Measurements from ENCODE around the gene LYZL2. TPM values are rescaled to one million over a fixed set of nuclear protein-coding genes. Genes with fewer than 3 reads are reported as not detected.

LYZL2 gene
- total and polyA plus RNA-seq, 2 donors (not counting 1 experiment from before 2014, with no cell fraction given), result not detected

GRCh38 chr10:30603589-30603988 is 26.0 kb downstream of the LYZL2 start:
- no peaks in the 10 kb centered on the region for H3K79me2 ChIP-seq (ENCODE audit: control insufficient read depth, insufficient read depth, low read length)
- TF ChIP-seq CTCF (conservative IDR thresholded peaks at IDR 0.05 in 1 of 2, IDR thresholded peaks at IDR 0.05 in 1 of 2; ENCODE audit: low read depth in 1 of 2, low read length in 2 of 2) (no peak), EZH2 (IDR thresholded peaks at IDR 0.05; ENCODE audit: low read length, missing control alignments) (no peak)
- no peaks in the 10 kb centered on the region for H3K36me3 ChIP-seq (ENCODE audit: control insufficient read depth, insufficient read depth, low read length)
- H4K20me1 ChIP-seq (ENCODE audit: control insufficient read depth, extremely low read depth, insufficient read depth, low read length), result no peaks in the 10 kb centered on the region
- no peak overlapping the region for H3K4me2 ChIP-seq (ENCODE audit: extremely low read depth, insufficient read depth, low read length)
- DNase-seq (ENCODE audit: low read depth in 2 of 2), result no peak
- no peak overlapping the region for H3K4me3 ChIP-seq (replicated peaks in 1 of 4; ENCODE audit: control extremely low read depth in 1 of 4, insufficient read depth in 1 of 4, low read depth in 3 of 4, low read length in 4 of 4)
- peaks cover 2% of the 10 kb centered on the region for H3K4me1 ChIP-seq (ENCODE audit: control insufficient read depth, extremely low read depth, insufficient read depth, low read length)
- H3K27me3 ChIP-seq (ENCODE audit: control insufficient read depth, insufficient read depth, low read length), result no peaks in the 10 kb centered on the region
- H3K27ac ChIP-seq (ENCODE audit: insufficient read depth, low read length), result no peak overlapping the region
- H3K9me3 ChIP-seq (ENCODE audit: control insufficient read depth, insufficient read depth, low read depth, low read length), result no peaks in the 10 kb centered on the region
- H2AFZ ChIP-seq (ENCODE audit: low read length), result no peak overlapping the region
- no peak overlapping the region for H3K9ac ChIP-seq (ENCODE audit: insufficient read depth, low read length)

DNA sequence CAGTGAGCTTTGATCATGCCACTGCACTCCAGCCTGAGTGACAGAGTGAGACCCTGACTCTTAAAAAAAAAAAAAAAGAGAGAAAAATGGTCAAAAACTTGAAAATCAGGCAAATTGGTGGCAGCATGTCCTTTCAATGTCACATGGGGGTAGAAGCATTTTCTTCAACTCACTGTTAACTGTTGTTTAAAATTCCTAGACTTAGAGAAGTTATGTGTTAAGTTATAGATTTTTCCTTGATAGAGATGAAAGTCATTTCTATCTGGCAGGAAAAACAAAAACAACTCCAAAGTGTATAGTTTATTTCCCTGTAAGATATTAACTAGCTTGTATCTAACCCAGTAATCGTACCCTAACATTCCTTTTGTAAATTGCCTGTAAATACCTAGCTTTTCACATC is 26.8 kb downstream of the LYZL2 start:
- no peak for DNase-seq (ENCODE audit: low read depth in 2 of 2)
- H3K4me2 ChIP-seq (ENCODE audit: extremely low read depth, insufficient read depth, low read length), result no peak overlapping the region
- no peaks in the 10 kb centered on the region for H3K27me3 ChIP-seq (ENCODE audit: control insufficient read depth, insufficient read depth, low read length)
- no peaks in the 10 kb centered on the region for H4K20me1 ChIP-seq (ENCODE audit: control insufficient read depth, extremely low read depth, insufficient read depth, low read length)
- H3K79me2 ChIP-seq (ENCODE audit: control insufficient read depth, insufficient read depth, low read length), result no peaks in the 10 kb centered on the region
- no peak overlapping the region for H3K27ac ChIP-seq (ENCODE audit: insufficient read depth, low read length)
- TF ChIP-seq EZH2 (IDR thresholded peaks at IDR 0.05; ENCODE audit: low read length, missing control alignments) (no peak), CTCF (conservative IDR thresholded peaks at IDR 0.05 in 1 of 2, IDR thresholded peaks at IDR 0.05 in 1 of 2; ENCODE audit: low read depth in 1 of 2, low read length in 2 of 2) (no peak)
- H3K36me3 ChIP-seq (ENCODE audit: control insufficient read depth, insufficient read depth, low read length), result no peaks in the 10 kb centered on the region
- H3K9ac ChIP-seq (ENCODE audit: insufficient read depth, low read length), result no peak overlapping the region
- no peak overlapping the region for H3K4me3 ChIP-seq (replicated peaks in 1 of 4; ENCODE audit: control extremely low read depth in 1 of 4, insufficient read depth in 1 of 4, low read depth in 3 of 4, low read length in 4 of 4)
- H3K4me1 ChIP-seq (ENCODE audit: control insufficient read depth, extremely low read depth, insufficient read depth, low read length), result peaks cover 2% of the 10 kb centered on the region
- no peaks in the 10 kb centered on the region for H3K9me3 ChIP-seq (ENCODE audit: control insufficient read depth, insufficient read depth, low read depth, low read length)
- H2AFZ ChIP-seq (ENCODE audit: low read length), result no peak overlapping the region

GRCh38 chr10:30600005-30600404 is 29.5 kb downstream of the LYZL2 start:
- H3K9ac ChIP-seq (ENCODE audit: insufficient read depth, low read length), result no peak overlapping the region
- H3K4me1 ChIP-seq (ENCODE audit: control insufficient read depth, extremely low read depth, insufficient read depth, low read length), result no peaks in the 10 kb centered on the region
- H3K79me2 ChIP-seq (ENCODE audit: control insufficient read depth, insufficient read depth, low read length), result no peaks in the 10 kb centered on the region
- H3K27ac ChIP-seq (ENCODE audit: insufficient read depth, low read length), result no peak overlapping the region
- H4K20me1 ChIP-seq (ENCODE audit: control insufficient read depth, extremely low read depth, insufficient read depth, low read length), result no peaks in the 10 kb centered on the region
- no peak overlapping the region for H2AFZ ChIP-seq (ENCODE audit: low read length)
- no peaks in the 10 kb centered on the region for H3K27me3 ChIP-seq (ENCODE audit: control insufficient read depth, insufficient read depth, low read length)
- no peaks in the 10 kb centered on the region for H3K36me3 ChIP-seq (ENCODE audit: control insufficient read depth, insufficient read depth, low read length)
- no peak overlapping the region for H3K4me3 ChIP-seq (replicated peaks in 1 of 4; ENCODE audit: control extremely low read depth in 1 of 4, insufficient read depth in 1 of 4, low read depth in 3 of 4, low read length in 4 of 4)
- TF ChIP-seq EZH2 (IDR thresholded peaks at IDR 0.05; ENCODE audit: low read length, missing control alignments) (no peak), CTCF (conservative IDR thresholded peaks at IDR 0.05 in 1 of 2, IDR thresholded peaks at IDR 0.05 in 1 of 2; ENCODE audit: low read depth in 1 of 2, low read length in 2 of 2) (no peak)
- no peak overlapping the region for H3K4me2 ChIP-seq (ENCODE audit: extremely low read depth, insufficient read depth, low read length)
- no peaks in the 10 kb centered on the region for H3K9me3 ChIP-seq (ENCODE audit: control insufficient read depth, insufficient read depth, low read depth, low read length)
- DNase-seq (ENCODE audit: low read depth in 2 of 2), result no peak
